Fibroblast of villous mesenchyme (primary cell): ENCODE data around the gene TAB2. TPM values are rescaled to one million over a fixed set of nuclear protein-coding genes. Genes with fewer than 3 reads are reported as not detected.
A peak's percentile ranks its signal among the peaks of the same experiment; 100 is the strongest.

Experiments used
- DNase-seq: peaks from one replicate; pipeline ENCODE4 v3.0.0-alpha.2; 2010; ENCODE audit warnings: low read depth
- H3K4me3 ChIP-seq: 2 replicates; pipeline ENCODE4 v1.5.1; 2011; ENCODE audit warnings: low read depth, mild to moderate bottlenecking, low read length
- CTCF ChIP-seq: IDR thresholded peaks from 2 replicates; pipeline ENCODE4 v1.5.1; 2012; ENCODE audit warnings: low read depth, mild to moderate bottlenecking, low read length; ENCODE audit not compliant: insufficient read depth
- total RNA-seq: library from RNA; depleted of rRNA; stranded (reverse); fragments of >200 nt; gene quantifications from 2 replicates; pipeline ENCODE4 v1.2.3, GENCODE V29; 2012

The TAB2 gene
- total RNA-seq = 20.9 and 36.3 TPM in 2 replicates

GRCh38 chr6:149317644-149318571 lies at the start of gene TAB2:
TSS of gene TAB2 (plus strand) at chr6:149317712. CDS start at chr6:149369998, 52,286 bp downstream.
- DNase-seq = peak; percentile 39
- TF ChIP-seq CTCF = no peak
- H3K4me3 ChIP-seq = peak within 1 kb of the TSS; percentile 90

GRCh38 chr6:149268146-149268545 lies 49.4 kb upstream of the TAB2 start:
- no peak for DNase-seq
- H3K4me3 ChIP-seq = no peak overlapping the region
- no peak for TF ChIP-seq CTCF

- H3K4me3 ChIP-seq = no peak overlapping the region
- no peak for DNase-seq
- TF ChIP-seq CTCF = no peak
Measured at GRCh38 chr6:149268768-149269167, 48.7 kb upstream of the TAB2 start.

GRCh38 chr6:149270616-149271015 lies 46.9 kb upstream of the TAB2 start:
- no peak overlapping the region for H3K4me3 ChIP-seq
- DNase-seq = no peak
- no peak for TF ChIP-seq CTCF

GRCh38 chr6:149271348-149272340 lies 45.9 kb upstream of the TAB2 start:
- no peak overlapping the region for H3K4me3 ChIP-seq
- no peak for TF ChIP-seq CTCF
- DNase-seq = peak; percentile 12

GRCh38 chr6:149273318-149273717 lies 44.2 kb upstream of the TAB2 start:
- no peak for TF ChIP-seq CTCF
- H3K4me3 ChIP-seq = no peak overlapping the region
- no peak for DNase-seq
